GM03348 (cell line): ENCODE data around the gene GCNA.

Source experiments
- DNase-seq: peaks from one replicate; pipeline ENCODE4 v3.0.0; 2012; ENCODE audit warnings: low spot score

GCNA gene

DNA sequence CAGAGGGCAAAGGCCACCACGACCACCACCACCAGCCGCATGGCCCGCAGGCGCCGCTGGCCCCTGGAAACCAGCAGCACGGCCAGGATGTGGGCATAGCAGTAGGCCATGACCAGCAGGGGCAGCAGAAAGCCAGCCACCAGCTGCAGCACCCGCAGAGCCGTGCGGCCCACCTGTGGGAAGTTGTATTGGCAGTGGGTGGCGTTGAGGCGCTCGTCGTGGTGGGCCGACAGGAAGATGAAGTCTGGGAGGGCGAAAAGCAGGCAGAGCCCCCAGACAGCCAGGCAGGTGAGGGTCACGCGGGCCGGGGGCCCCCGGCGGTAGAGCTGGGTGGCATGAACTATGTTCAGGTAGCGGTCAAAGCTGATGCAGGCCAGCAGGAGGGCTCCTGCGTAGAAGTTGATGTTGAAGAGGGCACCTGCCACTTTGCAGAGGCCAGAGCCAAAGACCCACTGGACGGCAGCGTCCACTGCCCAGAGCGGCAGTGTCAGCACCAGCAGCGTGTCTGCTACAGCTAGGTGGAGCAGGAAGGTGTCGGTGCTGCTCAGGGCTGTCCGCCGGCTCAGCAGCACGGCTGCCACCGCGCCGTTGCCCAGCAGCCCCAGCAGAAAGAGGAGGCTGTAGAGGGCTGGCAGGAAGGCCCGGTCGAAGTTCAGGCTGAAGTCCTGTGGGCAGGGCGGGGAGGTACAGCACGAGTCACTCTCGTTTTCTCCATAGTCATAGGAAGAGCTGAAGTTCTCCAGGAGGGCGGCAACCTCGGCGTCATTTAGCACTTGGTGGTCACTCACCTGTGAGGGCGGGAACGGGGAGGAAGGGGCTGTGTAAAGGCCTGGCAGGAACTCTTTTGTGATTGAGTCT, 38.7 kb downstream of the GCNA start:
- DNase-seq, result no peak

DNA sequence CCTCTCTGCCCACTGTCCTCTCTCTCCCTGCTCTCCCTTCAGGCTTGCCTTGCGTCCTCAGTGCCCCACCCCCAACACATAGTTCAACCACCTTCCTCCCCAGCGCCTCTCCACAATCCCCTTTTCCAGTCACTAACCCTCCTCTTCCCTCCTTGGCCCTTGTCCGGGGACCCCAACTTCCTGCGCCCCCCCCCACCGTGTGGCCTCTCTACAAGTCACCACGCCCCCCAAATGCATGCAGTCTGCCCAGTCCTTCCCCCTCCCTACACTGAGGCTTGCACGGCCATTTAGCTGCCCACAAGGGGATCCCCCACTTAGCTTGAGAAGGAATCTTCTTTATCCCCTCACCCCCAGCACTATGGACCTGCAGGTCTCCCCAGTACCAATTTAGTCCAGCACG, 39.5 kb downstream of the GCNA start:
- DNase-seq, result no peak

DNA sequence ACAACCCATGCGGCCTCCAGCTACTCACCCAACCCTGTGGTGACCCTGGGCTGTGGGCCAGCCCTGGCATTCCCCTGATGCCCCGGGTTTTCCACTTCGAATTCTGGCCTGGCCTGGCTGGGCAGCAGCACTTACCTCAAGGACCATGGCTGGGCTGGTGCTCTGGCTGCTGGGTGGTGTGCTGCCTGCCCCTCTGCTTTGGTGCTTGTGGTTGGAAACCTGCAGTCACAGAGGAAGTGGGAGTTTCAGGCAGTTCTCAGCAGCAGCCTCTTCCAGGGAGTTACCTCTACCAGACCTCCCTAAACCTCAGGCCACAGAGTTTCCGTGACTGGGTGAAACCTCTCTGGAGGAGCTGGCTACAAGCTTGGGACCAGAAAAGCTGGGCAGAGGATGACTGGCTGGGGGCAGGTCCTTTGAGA, 40.1 kb downstream of the GCNA start, which contains the start of gene CXCR3:
Gene CXCR3, minus strand, starts transcription at position 209 of the 419 bp plus-strand sequence. Its CDS starts 62 bp downstream, at position 147.
- DNase-seq, result no peak

DNA sequence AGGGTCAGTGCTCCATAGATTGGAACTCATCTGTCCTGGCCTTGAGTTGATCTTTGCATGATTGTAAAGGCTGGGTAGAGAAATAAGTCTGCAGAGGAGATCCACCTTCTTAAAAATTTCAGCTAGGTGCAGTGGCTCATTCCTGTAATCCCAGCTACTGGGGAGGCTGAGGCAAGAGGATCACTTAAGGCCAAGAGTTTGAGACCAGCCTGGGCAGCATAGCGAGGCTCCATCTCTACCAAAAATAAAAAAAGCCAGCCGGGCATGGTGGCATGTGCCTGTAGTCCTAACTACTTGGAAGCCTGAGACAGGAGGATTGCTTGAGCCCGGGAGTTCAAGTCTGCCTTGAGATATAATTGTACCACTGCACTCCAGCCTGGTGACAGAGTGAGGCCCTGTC, 40.5 kb downstream of the GCNA start:
- DNase-seq, result no peak

DNA sequence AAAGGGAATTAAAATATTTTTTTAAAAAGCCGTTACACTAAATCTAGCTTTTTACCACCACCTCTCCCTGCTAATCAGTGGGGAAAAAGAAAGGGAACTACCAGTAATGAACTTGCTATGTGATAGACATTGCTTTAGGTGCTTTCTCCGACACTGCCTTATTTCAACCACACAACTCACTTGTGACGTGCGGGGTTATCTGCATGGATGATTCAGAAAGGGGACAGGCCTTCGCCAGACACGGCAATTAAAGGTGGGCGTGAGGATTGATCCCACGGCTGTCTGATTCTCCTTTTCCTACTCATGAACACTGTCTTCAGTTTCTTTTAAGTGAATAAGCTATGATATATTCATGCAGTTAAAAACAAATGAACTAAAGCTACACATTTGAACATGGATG, 41.0 kb downstream of the GCNA start:
- no peak for DNase-seq

DNA sequence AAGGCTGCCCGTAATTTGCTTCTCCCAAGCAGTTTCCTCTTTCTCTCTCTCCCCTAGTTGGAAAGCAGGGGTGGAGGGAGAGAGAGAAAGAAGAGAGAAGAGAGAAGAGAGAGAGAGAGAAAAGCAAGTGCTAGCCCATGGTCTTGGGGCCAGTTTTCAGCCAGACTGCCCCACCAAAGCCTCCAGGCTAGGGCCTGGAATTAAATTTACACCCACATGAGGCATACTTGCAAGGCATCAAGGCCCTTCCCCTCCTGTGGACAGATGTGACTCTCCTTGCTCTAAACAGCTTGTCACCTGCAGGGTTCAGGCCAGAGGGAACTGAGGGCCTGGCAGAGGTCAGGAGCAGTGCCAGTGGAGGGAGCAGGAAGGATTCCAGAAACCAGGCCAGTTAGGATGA, 41.7 kb downstream of the GCNA start:
- no peak for DNase-seq

DNA sequence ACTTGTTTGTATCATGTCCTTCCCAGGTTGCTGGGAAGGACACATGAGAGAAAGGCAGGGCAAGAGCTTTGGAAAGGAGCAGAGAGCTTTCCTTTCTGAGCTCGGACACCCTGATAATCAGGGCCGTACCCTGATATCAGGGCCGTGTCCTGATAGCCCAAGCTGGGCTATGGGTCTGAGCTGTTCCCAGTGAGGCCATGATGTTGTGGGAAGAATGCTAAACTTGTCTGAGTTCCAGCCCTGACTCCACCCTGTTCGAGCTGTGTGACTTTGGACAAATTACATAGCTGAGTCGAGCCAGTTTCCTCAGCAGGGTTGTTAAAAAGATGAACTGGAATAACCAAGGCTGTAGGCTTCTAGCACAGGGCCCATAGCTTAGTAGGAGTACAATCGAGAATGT, 43.4 kb downstream of the GCNA start:
- peak; percentile 52 for DNase-seq

DNA sequence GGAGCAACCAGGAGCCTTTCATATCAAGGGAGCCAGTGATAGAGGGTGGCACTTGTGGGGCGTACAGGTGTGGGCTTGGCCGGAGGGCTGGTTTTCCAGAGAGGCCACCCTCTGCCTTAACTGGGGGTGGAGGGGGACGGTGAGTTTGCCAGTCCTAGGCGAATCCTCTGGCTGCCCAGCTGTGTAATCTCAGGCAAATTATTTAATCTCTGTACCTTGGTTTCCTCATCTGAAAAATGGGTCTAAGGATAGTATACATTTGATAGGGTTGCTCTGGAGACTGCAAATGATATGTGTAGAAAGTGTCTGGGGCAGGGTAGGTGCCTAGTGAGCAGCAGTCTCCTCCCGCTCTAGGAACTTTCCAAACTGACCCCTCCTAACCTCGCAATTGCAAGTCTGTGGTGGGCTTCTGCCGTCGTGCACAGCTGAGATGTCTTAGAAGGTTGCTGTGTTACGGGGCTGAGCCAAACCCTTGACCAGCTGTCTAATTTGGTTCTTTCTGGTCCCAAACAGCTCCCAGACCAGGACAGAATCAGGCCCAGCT, 43.9 kb downstream of the GCNA start:
- no peak for DNase-seq

DNA sequence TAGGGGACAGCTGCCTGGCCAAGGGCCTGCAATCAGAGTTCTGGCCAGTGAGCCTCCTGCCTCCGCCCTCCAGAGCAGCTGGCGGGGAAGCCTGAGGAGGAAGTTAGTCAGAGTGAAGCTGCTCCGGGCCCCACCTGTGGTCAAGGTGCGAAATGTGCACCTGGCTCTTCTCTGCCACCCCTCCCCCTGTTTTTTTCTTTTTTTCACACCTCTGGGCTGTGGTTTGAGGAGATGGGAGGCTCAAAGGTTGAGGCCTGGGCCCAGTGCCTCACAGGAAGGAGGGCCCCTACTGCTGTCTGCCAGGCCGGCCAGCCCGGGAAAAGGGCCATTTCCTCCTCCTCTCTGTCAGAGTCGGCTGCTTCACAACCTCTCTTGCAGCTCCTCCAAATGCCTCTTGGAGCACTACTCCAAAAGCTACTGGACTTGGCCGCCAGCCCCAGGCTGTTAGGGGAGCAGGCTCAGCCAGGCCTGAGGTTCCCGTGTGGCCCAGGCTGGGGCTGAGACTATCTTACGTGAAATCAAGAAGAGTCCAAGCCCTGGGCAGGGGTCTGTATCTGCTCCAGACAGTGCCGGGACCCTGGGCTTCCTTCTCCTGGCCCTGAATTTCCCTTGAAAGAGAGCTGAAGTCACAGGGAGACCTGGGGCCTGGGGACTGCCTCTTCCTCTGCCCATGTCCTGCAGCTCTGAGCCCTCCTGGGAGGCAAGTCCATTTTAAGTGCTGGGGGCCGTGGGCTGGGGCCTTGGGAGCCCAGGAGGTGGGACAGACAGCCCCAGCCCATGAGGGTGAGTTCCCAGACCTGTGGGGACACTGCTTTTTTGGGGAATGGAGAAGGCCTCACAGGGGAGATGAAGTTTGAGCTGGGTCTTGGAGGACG, 44.6 kb downstream of the GCNA start:
- DNase-seq, result peak; percentile 91

DNA sequence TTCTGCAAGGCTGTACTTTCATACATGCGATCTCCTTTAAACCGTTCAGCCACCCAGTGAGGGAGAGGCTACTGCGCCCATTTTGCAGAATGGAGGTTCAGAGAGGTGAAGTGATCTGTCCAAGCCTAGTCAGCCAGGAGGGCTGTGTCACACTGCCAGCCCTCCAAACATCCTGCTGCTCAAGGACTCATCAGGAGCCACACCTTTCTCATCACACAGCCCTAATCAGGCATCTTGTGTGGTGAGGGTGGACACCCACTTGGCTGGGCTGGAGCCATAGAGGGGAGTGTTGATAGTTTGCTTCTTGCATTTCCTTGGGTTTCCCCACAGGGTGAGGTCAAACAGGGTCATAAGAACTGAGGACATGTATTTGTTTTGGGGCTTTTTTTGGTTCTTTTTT, 45.5 kb downstream of the GCNA start:
- no peak for DNase-seq

DNA sequence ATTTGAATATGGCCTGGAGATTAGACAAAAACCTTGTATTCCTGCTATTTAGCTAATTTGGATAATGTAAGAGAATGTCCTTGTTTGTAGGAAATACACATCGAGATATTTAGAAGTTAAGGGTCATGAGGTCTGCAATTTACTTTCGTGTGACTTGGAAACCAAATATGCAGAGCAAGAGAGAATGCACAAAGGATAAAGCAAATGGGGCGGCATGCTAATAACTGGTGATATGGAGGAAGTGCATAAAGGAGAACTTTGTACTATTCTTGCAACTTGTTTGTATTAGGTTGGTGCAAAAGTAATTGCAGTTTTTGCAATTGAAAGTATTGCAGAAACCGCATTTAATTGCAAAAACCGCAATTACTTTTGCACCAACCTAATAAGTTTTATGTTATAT, 47.2 kb downstream of the GCNA start:
- DNase-seq, result no peak

DNA sequence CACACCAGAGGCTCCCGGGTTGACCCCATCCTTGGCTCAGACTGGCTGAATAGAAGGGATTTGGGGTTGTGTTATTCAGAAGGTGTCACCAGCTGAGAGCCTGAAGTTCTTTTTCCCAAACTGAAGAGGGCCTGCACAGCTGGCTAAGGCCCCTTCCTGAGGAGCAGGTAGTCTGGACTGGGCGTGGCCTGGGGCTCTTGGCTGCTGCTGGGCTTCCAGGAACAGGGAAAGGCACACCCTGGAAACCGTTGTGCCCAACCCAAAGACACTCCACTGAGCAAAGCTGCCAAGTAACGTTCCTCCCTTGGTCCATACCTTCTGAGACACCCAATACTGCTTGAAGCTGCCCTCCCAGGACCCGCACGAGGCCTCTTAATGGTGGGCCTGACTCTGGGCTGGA, 48.3 kb downstream of the GCNA start:
- no peak for DNase-seq

DNA sequence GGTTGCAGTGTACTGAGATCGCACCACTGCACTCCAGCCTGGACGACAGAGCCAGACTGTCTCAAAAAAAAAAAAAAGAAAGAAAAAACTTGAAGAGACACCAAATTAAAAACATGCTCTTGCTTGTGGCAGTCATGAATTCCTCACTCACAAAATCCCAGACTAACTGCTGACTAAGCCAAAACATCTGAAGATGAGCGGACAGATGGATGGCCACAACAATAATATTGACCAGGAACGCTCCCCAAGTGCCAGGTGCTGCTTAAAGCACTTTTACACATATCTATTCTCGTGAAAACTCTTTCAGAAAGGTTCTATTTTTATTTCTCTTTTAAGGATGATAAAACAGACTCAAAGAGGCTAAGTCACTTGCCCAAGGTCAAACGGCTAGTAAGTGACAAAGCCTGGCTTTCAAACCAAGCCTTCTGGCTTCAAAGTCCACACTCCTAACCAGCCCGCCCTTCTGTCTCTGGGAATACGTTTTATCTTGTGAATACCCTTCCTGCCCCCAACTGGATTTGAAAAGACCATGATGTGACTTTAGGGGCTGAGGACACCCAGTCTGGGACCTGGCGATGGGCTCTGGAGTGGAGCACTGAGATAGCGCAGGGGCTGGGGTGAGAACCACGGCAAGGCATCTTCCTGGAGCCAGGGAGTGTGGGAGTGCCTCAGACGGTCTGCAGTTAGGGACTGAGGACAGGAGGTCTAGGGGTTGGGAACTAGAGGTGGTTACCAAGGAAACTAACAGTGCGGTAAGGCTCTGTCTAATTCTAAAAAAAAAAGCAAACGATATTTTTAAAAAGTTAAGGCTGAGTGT, 49.6 kb downstream of the GCNA start:
- no peak for DNase-seq

DNA sequence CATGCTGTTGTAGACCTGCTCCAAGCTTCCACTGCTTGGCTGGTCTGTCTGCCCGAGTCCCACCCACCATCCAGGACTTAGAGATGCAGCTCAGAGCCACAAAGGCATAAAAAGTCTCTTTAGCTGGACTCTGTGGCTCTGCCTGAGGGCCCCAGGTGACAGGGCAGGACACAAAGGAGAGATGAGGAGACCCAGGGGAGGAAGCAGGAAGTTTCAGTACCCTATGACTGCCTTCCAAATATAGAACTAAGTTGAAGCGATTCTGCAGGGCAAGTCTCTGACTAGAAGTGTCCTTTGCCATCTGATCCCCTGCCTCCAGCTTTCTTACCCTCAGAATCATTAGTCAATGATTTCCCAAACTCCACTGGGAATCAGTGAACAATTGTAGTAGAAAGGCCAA, 51.2 kb downstream of the GCNA start:
- no peak for DNase-seq

DNA sequence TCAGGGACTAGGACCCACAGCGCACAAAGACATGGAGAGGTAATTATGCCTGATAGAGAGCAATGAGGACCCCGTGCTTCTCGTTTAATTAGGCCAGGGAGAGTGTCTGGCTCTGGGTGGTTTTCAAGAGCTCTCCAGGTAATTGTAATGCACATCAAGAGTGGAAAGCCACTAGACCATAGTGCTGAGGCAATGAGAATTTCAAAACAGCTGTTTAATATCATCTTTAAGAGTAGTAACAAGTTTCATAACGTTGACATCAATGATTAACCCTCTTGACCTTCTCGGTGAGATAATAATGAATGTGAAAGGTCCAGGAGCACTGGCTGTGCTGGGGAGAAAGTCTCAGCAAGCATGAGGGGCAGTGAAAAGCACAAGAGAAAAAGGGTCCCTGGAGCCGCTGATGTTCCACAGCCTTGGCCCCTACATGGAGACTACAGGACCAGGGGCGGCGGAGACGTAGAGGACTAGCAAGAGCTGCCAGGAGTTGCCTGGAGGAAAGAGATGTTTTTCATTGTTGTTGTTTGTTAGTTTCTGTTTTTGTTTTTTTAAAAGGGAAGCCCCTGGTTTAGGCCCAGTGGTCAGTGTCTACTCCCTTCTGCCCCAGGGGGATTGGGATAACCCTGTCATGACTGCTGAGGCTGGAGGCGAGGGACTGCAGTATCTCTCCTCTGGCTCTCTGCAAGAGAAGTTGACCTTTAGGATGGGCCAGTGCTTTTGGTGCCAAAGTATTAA, 54.9 kb downstream of the GCNA start:
- no peak for DNase-seq

DNA sequence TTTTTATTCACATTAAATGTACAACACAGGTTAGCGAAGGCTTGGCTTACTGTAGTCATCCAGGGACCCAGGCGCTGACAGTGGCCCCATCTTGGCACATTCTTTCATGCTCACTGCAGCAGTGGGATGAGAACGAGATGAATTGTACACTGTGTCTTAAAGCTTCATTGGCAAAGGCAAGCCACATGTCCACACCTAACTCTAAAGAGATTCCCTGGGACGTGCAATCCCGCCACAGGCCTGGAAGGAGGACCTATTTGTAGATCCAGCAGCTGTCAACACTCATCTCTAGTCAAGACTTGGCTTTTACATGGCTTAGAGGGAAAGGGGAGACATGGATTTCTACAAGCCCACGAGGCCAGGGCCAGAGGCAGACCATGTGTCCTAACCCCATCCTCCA, 56.1 kb downstream of the GCNA start:
- no peak for DNase-seq

DNA sequence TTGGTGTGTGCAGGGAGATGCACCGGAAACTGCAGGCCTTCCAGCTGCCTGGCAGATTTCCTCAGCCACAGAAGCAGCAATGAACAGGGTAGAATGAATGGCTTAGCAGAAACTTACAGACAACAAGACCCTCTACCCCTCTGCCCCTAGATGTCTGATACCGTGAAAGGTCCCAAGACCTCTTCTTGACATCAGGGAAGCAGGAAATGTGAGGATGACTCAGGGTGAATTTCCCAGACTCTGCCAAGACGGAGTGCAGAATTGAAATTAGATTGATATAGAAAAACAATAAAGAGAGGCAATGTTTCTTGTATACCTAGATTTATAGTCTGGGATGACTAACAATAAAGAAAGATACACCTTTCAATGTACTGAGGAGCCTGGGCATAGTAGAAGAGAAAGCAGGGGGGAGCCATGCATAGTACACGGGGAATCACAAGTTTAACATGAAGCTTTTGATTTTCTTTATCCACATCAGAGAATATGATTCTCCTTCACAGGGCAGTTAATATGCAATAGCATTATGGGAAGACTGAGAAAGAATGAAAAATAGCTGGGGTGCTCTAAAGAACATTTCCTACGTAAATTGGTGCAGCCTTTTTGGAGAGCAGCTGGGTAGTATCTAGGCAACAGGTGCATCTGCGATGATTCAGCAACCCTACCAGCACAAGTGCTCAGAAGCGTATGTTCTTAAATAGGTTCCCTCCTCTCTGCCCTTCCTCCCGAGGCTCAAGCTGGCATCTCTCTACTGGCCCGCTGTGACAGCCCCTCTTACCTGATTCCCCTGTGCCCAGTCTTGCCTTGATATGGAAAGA, 58.4 kb downstream of the GCNA start:
- DNase-seq, result no peak

DNA sequence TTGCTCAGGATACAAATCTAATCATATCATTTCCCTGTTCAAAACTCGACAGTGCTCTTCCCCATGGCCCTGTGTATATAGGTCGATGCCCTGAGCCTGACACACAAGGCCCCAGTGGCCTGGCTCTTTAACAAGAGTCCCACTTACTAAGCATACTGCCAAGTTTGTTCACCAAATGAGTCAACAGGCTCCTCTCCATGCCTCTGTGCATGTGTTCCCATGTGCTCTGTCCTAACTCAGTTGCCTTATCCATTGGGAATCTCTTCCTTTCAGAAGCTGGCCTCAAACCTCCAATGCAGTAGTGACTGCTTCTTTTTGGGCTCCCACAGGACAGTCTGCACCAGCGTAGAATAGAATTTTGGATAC, 59.0 kb downstream of the GCNA start:
- no peak for DNase-seq

DNA sequence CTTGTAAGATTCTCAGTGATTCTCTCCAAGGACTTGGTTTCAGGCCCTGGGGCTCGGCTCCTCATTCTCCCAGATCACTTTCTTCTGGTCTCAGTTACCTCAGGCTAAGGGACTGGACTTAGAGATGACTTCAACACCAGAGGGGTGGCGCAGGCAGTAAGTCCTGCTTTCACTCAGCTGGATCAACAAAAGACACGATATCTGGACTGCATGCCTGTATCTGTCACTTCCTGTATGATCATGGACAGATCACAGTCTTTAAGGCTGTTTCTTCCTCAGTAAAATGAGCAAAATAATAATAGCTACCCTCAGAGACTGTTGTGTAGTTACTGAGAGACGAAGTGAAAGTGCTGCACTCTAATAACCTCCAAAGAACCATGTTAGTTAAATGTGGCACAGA, 59.6 kb downstream of the GCNA start:
- DNase-seq, result peak; percentile 44

DNA sequence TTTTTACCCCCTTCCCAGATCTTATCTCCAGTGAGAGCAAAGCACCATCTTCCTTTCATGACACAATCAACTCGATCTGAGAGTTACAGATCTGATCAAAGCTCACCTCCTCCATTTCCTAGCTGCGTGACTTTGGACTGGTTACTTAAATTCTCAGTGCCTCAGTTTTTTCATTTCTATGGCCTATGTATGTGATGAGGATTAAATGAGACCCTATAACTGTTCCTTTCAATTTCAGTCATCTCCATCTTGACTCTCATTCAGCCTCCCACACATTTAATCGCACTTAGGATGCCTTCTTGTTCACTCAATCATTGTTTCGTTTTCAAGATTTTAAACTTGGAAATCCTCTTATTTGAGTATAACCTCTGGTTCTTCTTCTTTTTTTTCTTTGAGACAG, 60.2 kb downstream of the GCNA start:
- DNase-seq, result no peak

DNA sequence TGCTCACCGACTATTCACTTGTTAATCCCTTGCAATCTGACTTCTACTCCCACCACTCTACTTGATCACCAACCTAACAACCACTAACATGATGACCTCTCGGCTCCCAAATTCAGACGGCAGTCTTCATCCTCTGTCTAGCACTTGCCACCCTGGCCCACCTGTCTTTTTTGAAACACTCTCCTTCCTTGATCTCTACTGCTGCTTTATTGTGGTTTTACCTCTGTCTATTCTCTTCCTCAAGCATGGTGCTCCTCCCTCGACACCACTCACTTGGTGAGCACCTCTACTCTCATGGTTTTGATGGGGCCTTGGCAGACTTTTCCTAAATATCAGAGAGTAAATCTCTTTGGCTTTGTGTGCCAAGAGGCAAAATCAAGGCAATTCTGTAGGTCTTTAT, 61.8 kb downstream of the GCNA start:
- no peak for DNase-seq
